Hematopoietic multipotent progenitor cell treated with erythropoietin and hydrocortisone succinate and interleukin-3 and kit ligand, for 4 days (in vitro differentiated cells): ENCODE data around the gene PASK.
A peak's percentile ranks its signal among the peaks of the same experiment; 100 is the strongest.
"Not testable (repeated sequence)": the region's sequence is repeated elsewhere in the genome, so short reads cannot be mapped to it uniquely, and the experiment has no call there.

Source experiments
- DNase-seq: peaks from one replicate; pipeline ENCODE4 v3.0.0-alpha.2; 2015

Gene PASK

GRCh38 chr2:241123816-241124536 lies 25.3 kb downstream of the PASK start:
- DNase-seq = peak; percentile 42

GRCh38 chr2:241122376-241123002 lies 26.8 kb downstream of the PASK start:
- no peak for DNase-seq

GRCh38 chr2:241121008-241121407 lies 28.3 kb downstream of the PASK start:
- no peak for DNase-seq

GRCh38 chr2:241120440-241120839 lies 28.8 kb downstream of the PASK start:
- no peak for DNase-seq

GRCh38 chr2:241118737-241119505 lies 30.4 kb downstream of the PASK start:
- DNase-seq = no peak

GRCh38 chr2:241116606-241117560 lies 32.4 kb downstream of the PASK start:
- no peak for DNase-seq

GRCh38 chr2:241115361-241115760 lies 33.9 kb downstream of the PASK start:
- no peak for DNase-seq

- no peak for DNase-seq
Observed at GRCh38 chr2:241114836-241115235, 34.4 kb downstream of the PASK start.

GRCh38 chr2:241112592-241112991 lies 36.7 kb downstream of the PASK start:
- DNase-seq = no peak

GRCh38 chr2:241112046-241112445 lies 37.2 kb downstream of the PASK start:
- DNase-seq = no peak

GRCh38 chr2:241111440-241111805 lies 37.8 kb downstream of the PASK start:
- DNase-seq = no peak

GRCh38 chr2:241110607-241111439 lies 38.4 kb downstream of the PASK start:
- no peak for DNase-seq

- no peak for DNase-seq
Observed at GRCh38 chr2:241110089-241110606, 39.1 kb downstream of the PASK start.

- no peak for DNase-seq
Observed at GRCh38 chr2:241109210-241110088, 39.8 kb downstream of the PASK start.

- no peak for DNase-seq
Observed at GRCh38 chr2:241108271-241109209, 40.7 kb downstream of the PASK start.

- DNase-seq = no peak
Observed at GRCh38 chr2:241107031-241107783, 42.1 kb downstream of the PASK start.

GRCh38 chr2:241105641-241106040 lies 43.6 kb downstream of the PASK start:
- DNase-seq = peak; percentile 12

- DNase-seq = not testable (repeated sequence)
Observed at GRCh38 chr2:241104611-241105010, 44.7 kb downstream of the PASK start.

GRCh38 chr2:241103176-241103595 lies 46.1 kb downstream of the PASK start:
- no peak for DNase-seq
